Measurements from ENCODE around the gene GOLIM4.
"Not testable (repeated sequence)": the region's sequence is repeated elsewhere in the genome, so short reads cannot be mapped to it uniquely, and the experiment has no call there.

Gene GOLIM4

DNA sequence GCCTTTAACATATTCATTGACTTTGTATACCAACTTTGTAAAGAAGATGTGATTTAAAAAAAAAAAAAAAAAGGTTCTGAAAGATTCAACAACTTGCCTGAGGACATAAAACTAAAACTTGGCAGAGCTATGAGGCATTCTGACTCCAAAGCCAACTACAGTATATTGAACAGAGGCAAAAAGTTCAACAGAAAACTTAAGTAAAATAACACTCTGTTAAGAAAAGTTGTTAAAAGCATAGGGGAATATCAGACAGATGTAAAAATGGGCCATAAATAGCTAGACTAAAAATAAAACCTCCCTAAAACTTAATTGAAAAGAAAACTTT lies 23.4 kb downstream of the GOLIM4 start:
- DNase-seq, result no peak

DNA sequence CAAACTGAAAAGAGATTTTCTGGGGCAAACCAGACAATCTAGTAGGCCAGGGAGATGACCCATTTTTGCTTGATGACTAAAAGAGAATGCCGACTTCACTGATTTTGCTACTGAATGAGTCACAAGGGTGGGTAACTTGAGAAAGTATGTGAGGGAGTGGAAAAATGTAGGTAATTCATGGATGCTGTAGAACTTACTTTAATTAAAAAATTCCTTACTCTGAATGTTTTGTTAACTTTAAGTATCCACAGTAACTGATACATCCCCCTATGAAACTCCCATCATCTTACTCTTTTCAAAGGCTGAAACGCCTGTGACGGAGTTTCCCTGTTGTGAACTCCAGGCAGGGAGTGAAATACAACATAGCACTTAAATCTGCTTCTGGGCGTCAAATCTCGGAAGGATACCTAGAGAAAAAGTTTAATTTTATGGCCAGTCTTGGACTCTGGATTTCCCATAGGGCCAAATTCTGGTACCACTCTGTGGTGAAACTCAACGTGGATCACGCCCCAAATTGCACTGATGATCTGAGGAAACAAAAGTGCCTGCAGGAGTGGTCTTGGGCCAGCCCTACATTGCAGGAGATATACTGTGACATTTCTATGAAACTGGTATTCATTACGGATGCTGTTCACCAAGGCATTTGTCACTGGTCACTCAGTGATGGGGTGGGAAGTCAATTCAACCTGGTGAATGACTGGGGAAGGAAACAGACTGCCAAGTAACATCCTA lies 24.0 kb downstream of the GOLIM4 start:
- no peak for DNase-seq

DNA sequence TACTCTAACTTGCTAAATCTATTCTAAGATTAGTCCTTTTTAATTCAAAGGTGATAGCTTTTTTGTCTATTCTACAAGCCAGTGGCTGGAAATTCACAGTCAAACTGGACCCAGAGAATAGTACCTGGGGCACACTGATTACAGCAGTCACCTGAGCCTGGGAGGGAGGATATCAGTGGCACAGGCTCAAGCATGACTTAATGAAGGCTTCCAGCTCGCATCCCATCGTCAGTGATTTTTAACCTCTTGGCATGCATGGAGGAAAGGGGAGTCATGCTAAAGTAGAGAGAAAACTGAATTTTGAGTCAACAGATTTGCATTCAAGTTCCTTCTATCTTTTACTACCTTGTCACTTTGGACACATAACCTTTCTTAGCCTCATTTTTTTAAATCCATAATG lies 24.8 kb downstream of the GOLIM4 start:
- DNase-seq, result no peak

DNA sequence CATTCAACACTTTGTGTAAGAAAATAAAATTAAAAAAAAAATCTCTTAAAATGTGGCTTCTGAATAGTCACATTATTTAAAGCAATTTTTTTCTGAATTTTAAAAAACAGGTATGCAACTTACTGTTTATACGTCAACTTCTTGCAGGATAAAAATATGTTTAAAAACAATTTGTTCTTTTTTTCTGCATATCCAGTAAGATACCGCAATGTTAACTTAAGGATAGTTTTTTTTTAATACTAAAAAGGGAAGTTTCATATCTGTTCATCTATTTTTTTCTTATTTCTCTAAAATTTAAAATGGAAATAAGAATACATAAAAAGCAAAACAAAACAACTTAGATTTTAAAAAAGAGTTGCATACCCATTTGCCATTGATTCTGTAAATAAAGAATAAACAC lies 27.4 kb downstream of the GOLIM4 start:
- no peak for DNase-seq

DNA sequence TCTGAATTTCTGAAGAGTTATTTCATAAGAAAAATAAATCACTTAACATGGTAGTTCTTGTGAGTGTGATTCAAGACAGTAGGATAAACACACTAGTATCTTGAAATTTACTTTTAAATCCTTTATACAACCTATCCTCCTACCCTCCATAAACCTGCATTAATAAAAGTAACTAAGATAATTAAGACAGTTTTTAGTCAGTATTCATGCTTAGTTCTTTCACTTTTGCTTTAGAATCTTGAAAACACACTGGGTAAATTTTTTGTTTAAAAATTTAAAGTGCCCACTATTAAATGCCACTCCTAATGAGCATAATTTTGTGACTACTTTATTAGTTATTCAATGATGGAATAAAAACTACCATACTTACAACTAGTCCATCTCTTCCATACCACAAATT lies 28.8 kb downstream of the GOLIM4 start:
- DNase-seq, result no peak

DNA sequence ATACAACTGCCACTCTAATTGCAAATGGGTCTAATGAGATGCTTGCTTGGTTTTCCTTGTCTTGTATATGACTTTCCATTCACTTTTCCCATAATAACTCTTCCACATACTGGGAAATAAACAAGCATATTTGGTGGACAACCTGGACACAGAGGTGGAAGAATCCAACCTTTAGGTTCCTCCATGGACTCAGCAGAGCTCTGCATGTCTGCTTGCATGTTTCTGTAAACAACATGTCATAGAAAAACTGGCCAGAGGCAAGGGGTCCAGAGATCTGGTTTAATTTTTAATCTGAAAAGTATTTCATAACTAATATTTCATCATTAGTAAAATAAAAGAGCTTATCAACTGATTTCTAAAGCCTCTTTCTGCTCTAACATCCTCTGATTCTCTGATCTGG lies 30.2 kb downstream of the GOLIM4 start:
- DNase-seq, result no peak

DNA sequence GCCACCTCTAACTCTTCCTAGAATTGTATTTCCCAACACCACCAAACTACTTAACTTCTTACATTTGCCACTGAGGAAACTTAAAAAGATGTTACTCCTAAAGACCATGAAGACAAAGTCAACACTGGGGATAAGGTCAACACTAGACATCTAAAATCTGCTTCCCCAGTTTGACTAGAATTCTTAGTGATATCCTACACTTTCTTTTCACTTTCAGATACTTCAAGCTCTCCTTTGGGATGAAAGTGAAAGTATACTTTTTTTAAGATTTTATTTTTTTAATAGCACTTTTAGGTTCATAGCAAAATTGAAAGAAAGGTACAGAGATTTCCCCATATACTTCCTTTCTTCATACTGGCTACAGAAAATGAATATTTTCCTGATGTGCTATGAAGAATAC lies 32.6 kb downstream of the GOLIM4 start:
- no peak for DNase-seq

DNA sequence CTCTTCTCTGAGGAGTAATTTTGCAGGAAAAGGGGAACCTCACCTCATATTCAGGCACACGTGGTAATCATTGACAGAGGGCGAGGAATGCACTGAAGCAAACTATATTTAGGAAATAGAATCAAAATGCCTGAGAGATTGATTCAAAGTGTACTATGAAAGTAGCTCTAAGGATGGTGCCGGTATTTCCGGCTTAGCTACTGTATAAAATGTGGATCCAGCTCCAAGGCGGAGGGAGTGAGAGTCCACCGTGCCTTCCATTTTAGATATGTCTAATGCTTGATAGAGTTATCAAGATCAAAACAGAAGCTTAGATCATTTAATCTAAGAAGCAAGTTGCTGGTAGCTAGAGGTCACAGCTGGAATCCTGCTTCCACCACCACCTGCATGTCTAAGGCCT lies 33.0 kb downstream of the GOLIM4 start:
- DNase-seq, result no peak

DNA sequence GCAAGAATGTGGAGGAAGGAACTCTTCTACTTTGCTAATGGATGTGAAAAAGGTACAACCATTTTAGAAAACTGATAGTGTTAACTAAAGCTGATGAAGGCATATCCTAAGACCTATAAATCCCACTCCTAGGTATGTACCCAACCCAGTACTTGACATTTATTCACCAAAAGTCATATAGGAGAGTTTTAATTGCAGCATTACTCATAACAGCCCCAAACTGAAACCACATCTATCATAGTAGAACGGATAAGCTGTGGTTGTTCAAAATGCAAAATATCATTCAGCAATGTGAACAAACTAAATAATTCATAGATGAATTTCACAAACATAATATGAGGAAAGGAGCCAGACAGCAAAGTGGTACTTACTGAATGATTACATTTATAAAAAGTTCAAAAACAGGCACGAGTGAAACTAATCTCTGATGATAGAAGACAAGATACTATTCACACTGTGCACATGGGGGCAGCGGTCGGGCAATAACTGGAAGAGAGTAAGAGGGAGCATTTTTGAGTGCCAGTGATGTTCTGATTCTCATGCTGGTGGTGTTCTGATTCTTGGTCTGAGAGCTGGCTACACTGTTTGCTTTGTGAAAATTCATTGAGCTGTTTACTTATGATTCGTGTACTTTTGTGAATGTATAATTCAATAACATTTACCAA lies 34.3 kb downstream of the GOLIM4 start:
- no peak for DNase-seq

DNA sequence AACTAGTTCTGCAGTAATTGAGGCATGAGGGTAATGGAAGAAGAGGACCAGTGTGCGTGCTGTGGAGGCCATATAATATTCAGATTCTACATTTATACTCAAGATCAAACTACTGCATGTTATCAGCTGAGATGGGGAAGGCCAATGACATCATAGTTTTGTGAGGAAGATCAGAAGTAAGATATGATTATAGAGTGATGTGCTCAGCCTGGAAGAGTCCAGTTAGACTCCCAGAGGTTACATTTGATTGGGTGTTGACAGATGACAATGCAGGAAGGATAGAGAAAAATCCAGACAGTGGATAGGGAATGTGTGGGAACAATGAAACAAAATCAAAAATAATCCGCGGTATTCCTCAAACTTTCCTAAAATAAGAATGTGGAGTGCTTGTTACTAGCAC lies 35.4 kb downstream of the GOLIM4 start:
- DNase-seq, result no peak

DNA sequence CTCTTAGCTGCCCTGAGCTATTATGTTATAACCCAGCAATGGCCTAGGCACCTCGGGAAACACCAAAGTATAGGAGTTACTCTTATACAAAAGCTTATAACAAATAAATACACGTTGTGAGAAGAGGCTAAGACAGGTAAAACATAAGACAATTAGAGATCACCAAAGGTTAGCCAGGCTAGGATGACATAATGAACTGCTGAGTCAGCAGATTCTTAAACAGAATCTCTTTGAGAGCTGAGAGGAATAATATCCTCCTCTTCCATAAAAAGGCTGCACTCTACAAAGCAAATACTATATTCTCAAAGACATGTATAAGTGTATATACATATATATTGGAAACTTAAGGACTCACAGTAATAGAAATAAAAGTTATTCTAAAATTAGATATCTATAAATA lies 37.2 kb downstream of the GOLIM4 start:
- DNase-seq, result no peak

DNA sequence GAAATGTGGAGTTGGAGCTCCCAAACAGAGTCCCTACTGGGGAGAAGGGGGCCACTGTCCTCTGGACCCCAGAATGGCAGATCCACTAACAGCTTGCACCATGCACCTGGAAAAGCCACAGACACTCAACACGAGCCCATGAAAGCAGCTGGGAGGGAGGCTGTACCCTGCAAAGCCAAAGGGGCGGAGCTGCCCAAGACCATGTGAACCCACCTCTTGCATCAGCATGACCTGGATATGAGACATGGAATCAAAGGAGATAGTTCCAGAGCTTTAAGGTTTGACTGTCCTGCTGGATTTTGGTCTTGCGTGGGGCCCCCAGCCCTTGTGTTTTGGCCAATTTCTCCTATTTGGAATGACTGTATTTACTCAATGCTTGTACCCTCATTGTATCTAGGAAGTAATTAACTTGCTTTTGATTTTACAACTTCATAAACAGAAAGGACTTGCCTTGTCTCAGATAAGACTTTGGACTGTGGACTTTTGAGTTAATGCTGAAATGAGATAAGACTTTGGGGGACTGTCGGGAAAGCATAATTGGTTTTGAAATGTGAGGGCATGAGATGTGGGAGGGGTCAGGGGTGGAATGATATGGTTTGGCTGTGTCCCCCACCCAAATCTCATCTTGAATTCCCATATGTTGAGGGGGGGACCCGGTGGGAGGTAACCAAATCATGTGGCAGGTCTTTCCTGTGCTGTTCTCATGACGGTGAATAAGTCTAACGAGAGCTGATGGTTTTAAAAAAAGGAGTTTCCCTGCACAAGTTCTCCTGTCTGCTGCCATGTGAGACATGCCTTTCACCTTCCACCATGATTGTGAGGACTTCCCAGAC lies 39.1 kb downstream of the GOLIM4 start:
- DNase-seq, result not testable (repeated sequence)

DNA sequence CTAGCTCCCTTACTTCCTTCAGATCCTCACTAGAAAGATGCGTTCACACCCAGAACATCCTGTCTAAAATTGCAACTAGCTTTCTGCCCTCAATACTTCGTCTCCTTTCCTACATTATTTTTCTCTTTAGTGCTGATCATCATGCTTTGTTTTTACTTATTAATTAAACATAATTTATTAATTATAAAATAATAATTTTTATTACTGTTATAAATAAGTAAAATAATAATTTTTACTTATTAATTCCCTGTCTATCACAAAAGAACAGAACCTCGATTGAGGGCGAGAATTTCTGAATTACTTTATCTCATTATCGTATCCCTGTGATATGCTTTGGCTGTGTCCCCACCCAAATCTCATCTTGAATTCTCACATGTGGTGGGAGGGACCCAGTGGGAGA lies 41.3 kb downstream of the GOLIM4 start:
- DNase-seq, result no peak

DNA sequence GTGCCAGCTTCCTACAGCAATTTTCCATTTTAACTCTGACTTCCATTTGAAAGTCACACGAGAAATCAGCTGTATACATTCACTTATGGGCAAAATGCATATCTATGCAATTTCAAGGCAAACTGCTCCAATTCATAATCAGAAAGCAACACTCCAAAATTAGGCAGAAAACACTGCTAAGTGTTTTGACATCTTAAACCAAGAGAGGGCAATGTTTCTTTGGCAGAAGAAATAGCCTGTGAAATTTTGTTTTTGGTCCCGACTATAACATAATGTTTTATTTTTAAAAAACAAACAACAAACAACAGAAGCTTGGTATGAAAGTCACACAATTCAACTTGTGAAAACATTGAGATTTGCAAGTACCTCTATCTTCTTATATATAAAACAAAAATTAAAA lies 42.6 kb downstream of the GOLIM4 start:
- DNase-seq, result no peak

DNA sequence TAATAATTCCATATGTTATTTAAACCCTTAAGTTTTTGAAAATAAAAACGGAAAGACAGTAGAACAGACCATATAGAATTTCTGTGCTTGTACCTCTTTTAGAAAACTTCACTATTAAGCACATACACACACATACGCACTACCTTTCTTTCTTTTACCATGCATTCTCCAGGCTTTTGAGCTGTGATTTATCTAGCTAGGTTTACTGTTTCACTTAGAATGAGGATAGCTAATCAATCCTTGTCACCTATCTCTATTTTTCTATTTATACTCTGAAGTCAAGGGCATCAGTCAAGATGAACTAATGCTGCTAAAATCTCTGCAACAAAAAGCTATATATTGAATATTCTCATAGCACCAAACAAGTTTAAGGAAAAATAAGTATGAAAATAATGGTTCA lies 43.2 kb downstream of the GOLIM4 start:
- no peak for DNase-seq

DNA sequence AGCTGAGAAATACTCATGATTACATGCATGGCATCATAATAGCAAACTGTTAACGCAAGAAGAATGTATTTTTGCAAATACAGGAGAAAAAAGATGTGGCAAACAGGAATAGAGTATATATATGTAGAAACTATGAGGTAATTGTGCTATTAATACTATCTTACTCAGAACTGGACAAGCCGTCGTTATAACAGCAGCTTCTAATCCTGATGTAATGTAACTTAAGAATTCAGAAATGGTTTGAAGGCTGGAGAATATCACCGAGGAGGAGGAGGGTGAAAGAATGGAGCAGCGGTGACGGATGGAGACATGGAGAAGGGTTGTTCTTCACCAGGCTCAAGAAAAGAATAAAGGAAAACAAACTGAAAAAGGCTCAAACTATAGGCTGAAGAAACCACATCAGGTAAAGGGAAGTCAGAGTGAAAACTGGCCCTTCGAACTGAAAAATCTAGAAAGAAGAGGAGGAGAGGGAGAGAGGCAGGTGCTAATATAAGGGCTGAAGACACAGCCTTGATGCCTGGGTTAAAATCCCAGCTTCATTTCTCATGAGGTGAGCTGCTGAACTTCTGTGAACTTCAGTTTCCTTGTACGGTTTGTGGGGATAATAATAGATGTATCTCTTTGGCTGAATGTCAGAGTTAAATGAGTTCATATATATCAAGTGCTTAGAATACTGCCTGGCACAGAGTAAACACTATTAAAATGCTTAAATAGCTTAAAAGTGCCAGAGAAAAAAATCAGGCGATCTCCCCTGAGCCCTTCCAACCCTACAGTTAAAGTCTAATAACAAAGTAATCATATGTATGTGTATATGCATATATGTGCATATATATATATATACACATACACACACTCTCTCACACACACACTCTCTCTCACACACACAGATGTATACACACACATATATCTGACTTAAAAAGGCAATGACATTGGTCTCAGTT lies 43.9 kb downstream of the GOLIM4 start:
- DNase-seq, result no peak

DNA sequence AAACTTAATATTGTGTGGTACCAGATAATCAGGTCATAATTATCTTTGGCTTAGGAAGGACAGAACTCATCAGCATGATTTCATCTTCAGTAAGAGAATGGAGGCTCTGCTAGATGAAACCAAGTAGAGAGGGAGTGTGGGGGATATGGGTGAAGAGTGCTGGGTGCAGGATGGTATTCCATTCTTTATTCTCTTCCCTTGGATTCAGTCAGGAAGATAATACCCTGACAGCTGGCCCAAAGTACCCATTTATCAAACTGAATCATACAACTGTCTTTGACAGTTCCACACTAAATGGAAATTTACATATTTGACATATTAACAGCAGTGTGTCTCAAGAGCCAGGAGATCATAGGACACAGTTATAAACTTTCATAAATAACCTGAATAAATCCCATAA lies 44.7 kb downstream of the GOLIM4 start:
- no peak for DNase-seq

DNA sequence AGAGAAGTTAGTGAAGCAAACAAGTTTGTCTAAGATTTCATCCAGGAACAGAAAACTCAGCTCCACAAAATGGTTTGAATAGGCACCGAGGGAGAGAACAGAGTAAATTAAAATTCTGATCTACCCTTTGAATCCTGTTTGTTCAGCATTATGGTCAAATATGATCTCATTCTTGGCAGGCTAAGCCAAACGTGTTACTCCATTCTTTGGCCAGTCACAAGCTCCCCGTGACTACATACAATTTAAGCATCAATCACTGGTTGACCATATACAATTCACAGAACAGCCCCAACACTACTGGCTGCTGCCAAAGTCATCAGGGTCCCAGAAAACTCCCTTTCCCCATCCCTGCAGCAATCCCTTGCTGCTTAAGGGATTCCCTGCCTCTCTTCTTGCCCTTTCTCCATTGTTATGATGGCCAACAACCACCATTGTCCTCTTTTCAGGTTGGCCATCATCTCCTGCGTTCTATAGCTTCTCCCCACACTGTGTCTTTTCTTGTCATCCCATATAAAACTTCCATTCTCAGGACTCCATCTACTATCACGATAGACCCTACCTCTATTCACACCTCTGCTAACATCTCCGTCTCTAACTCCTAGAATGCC lies 46.3 kb downstream of the GOLIM4 start:
- DNase-seq, result no peak

DNA sequence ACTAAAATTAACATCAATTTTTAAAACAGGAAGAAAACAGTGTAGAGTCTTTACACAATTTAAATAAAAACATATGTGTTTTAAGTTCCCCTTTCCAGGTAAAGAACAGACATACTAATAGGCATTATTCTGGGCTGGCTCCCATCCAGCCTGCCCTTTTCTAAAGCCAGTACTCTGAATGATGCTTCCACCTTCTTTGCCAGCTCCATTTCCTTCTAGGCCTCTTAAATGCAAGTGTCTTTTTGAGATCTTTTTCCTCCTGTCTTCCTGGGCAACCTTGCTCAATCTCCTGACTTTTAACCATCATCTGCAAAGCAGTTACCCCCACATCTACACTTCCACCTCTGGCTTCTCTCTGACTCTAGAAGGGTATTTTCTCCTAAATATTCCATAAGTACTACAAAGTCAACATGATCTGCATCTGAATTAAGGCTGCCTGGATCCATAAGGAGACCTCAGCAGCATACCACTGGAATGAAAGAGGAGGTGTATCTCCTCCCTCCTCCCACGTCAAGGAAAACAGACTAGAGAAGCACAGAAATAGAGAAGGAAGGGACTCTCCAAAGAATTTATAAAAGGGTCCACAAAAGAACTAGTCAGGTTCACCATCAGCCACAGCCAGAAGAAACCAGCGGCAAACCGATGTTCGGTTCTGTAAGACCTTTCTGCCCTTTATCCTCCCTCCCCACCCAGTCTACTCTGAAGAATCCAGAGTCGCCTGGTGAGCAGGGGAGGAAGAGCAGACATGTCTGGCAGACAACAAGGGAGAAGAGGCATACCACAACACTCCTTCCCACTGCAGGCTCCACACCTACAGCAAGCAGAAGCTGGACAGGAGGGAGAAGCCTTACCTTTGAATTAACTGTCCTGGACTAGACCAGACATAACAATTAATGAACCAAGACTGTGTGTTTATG lies 47.1 kb downstream of the GOLIM4 start:
- no peak for DNase-seq

DNA sequence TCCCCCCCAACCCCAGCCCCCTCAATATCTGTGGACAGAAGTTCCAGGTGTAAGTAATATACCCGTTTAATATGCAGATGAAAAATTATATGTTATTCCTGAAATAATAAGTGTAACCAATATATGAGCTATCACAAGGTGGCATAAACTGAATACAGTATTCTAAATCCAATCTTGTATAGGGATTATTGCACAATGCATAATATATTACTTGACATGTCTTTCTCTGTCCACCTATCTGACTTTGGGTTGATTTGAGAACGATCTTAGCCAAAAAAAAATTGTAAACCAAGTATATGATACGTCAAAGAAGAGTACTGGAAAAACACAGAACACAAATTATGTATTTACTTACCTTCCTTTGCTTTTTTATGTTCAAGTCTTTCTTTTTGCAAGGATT lies 47.8 kb downstream of the GOLIM4 start:
- DNase-seq, result no peak

DNA sequence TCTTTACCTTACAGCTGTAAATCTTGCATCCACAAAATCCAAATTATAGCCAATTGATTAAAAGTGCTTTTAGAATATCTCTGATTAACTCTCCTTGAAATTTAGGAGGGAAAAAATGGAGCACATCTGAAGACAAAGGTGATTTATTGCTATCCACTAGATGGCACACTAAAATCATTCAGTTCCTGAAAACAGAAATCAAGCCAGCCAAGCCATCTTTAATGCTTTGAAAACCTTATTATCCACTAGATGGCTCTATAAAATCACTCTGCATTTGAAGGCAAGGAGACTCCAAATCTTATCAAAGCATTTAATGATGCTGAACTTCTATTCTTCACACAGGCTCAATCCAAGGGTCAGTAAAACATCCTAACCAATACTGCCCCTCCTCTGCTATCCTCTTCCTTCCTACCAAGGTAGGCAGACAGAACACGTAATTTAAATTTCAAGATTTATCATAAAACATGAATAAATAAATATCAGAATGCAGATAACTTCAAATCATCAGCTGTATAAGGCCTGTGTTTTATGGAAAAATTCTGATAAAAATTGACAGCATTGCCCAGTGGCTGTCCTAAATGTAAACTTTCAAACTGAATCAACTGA lies 48.4 kb downstream of the GOLIM4 start:
- no peak for DNase-seq
